AG10803 (cell line): Measurements from ENCODE around the gene EYS.

Source experiments
- DNase-seq: peaks from one replicate; pipeline ENCODE4 v3.0.0; 2010; ENCODE audit warnings: low read depth
- H3K4me3 ChIP-seq: 2 replicates; pipeline ENCODE4 v1.5.1; 2011; ENCODE audit warnings: mild to moderate bottlenecking, low read length, control low read depth
- CTCF ChIP-seq: conservative IDR thresholded peaks from 2 replicates; pipeline ENCODE4 v1.5.1; 2011; ENCODE audit warnings: mild to moderate bottlenecking, low read length, control low read depth, inconsistent platforms

EYS gene

GRCh38 chr6:64023693-64024092, 1683.3 kb downstream of the EYS start:
- H3K4me3 ChIP-seq, result no peak overlapping the region
- no peak for DNase-seq
- no peak for TF ChIP-seq CTCF

- TF ChIP-seq CTCF, result no peak
- no peak overlapping the region for H3K4me3 ChIP-seq
- DNase-seq, result no peak
Measured at GRCh38 chr6:64014595-64014994, 1692.4 kb downstream of the EYS start.

- H3K4me3 ChIP-seq, result no peak overlapping the region
- no peak for TF ChIP-seq CTCF
- DNase-seq, result no peak
Measured at GRCh38 chr6:64013011-64013410, 1694.0 kb downstream of the EYS start.

GRCh38 chr6:64012351-64013001, 1694.5 kb downstream of the EYS start:
- DNase-seq, result peak; percentile 1

GRCh38 chr6:64010666-64011065, 1696.4 kb downstream of the EYS start:
- H3K4me3 ChIP-seq, result no peak overlapping the region
- TF ChIP-seq CTCF, result no peak
- DNase-seq, result no peak

More at GRCh38 chr6:64012351-64013001, 1694.5 kb downstream of the EYS start:
- TF ChIP-seq CTCF, result peak; percentile 43
- no peak overlapping the region for H3K4me3 ChIP-seq

GRCh38 chr6:64010010-64010409, 1697.0 kb downstream of the EYS start:
- H3K4me3 ChIP-seq, result no peak overlapping the region
- DNase-seq, result no peak
- TF ChIP-seq CTCF, result no peak

GRCh38 chr6:64006246-64006645, 1700.8 kb downstream of the EYS start:
- TF ChIP-seq CTCF, result no peak
- H3K4me3 ChIP-seq, result no peak overlapping the region
- no peak for DNase-seq
